Chondrocyte (in vitro differentiated cells): ENCODE measurements around the gene PCTP. TPM values are rescaled to one million over a fixed set of nuclear protein-coding genes. Genes with fewer than 3 reads are reported as not detected.

Experiments
- DNase-seq: peaks from one replicate; pipeline ENCODE4 v3.0.0; 2021; ENCODE audit warnings: mixed read lengths, low spot score
- H3K27ac Mint-ChIP-seq: one replicate; pipeline ENCODE4 v1.8.0; 2021; ENCODE audit warnings: mild to moderate bottlenecking, moderate library complexity, mixed read lengths; ENCODE audit not compliant: unreplicated experiment
- H3K27me3 Mint-ChIP-seq: 2 replicates; pipeline ENCODE4 v1.8.0; 2021; ENCODE audit warnings: low read depth, mixed read lengths
- H3K36me3 Mint-ChIP-seq: 2 replicates; pipeline ENCODE4 v1.8.0; 2021; ENCODE audit warnings: low read depth, mixed read lengths
- H3K4me1 Mint-ChIP-seq: 2 replicates; pipeline ENCODE4 v1.8.0; 2021; ENCODE audit warnings: low read depth, mild to moderate bottlenecking, mixed read lengths
- H3K4me3 Mint-ChIP-seq: one replicate; pipeline ENCODE4 v1.8.0; 2021; ENCODE audit warnings: mild to moderate bottlenecking, moderate library complexity, mixed read lengths; ENCODE audit not compliant: unreplicated experiment
- H3K9me3 Mint-ChIP-seq: 2 replicates; pipeline ENCODE4 v1.8.0; 2021; ENCODE audit warnings: low read depth, mixed read lengths
- CTCF ChIP-seq: fragments of 200-600 bp; sonication (generic); IDR thresholded peaks from 2 replicates; pipeline ENCODE4 v1.5.0; 2021; ENCODE audit warnings: antibody characterized with exemption, mild to moderate bottlenecking, moderate library complexity
- total RNA-seq: library from RNA; stranded (reverse); gene quantifications from 3 replicates; pipeline ENCODE4 v1.2.1, GENCODE V29; 2021

Gene PCTP
- total RNA-seq, 1 donor from 2014 or later: 8.8 TPM

- Mint-ChIP-seq H3K4me1 (peaks cover 12% of the 10 kb centered on the region), H3K27ac (no peak overlapping the region), H3K4me3 (no peak overlapping the region), H3K27me3 (peaks cover 7% of the 10 kb centered on the region), H3K9me3 (no peaks in the 10 kb centered on the region), H3K36me3 (no peaks in the 10 kb centered on the region)
- DNase-seq: no peak
- TF ChIP-seq CTCF: no peak
Observed at GRCh38 chr17:55708175-55708974, 42.5 kb upstream of the PCTP start.

GRCh38 chr17:55709440-55709839 is 41.4 kb upstream of the PCTP start:
- no peak overlapping the region for H3K4me3 Mint-ChIP-seq
- peaks cover 12% of the 10 kb centered on the region for H3K4me1 Mint-ChIP-seq
- no peak overlapping the region for H3K27ac Mint-ChIP-seq
- no peaks in the 10 kb centered on the region for H3K36me3 Mint-ChIP-seq
- peaks cover 7% of the 10 kb centered on the region for H3K27me3 Mint-ChIP-seq
- TF ChIP-seq CTCF: no peak
- DNase-seq: no peak
- H3K9me3 Mint-ChIP-seq: no peaks in the 10 kb centered on the region

DNA sequence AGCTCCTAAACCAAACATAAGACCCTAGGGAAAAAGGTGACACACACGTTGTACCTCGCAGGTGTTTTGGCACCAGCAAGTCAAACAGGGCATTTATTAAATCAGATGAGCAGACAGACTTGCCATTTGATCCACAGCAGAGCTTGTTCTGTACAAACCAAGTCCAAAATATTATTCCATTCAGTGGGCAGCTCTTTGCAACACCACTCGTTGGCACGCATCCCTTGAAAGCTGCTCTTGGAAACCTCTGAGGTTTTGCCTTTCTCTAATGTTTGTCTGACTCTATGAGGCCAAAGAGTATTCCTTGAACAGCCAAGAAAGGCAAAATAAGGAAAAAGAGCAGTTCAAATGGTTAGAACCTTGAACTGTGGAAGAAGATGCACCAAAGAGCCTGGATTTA is 40.9 kb upstream of the PCTP start:
- DNase-seq: no peak
- Mint-ChIP-seq H3K36me3 (no peaks in the 10 kb centered on the region), H3K4me1 (peaks cover 12% of the 10 kb centered on the region), H3K4me3 (no peak overlapping the region), H3K27me3 (peaks cover 5% of the 10 kb centered on the region), H3K9me3 (no peaks in the 10 kb centered on the region), H3K27ac (no peak overlapping the region)
- TF ChIP-seq CTCF: no peak

GRCh38 chr17:55710410-55710809 is 40.4 kb upstream of the PCTP start:
- H3K27me3 Mint-ChIP-seq: peaks cover 5% of the 10 kb centered on the region

More at GRCh38 chr17:55710410-55710809, 40.4 kb upstream of the PCTP start:
- Mint-ChIP-seq H3K9me3 (no peaks in the 10 kb centered on the region), H3K36me3 (no peaks in the 10 kb centered on the region), H3K4me1 (peaks cover 12% of the 10 kb centered on the region), H3K4me3 (no peak overlapping the region), H3K27ac (no peak overlapping the region)
- TF ChIP-seq CTCF: no peak
- DNase-seq: no peak
